Retinal pigment epithelial cell (primary cell): ENCODE data around the gene RASAL2.
A peak's percentile ranks its signal among the peaks of the same experiment; 100 is the strongest.
"Not testable (repeated sequence)": the region's sequence is repeated elsewhere in the genome, so short reads cannot be mapped to it uniquely, and the experiment has no call there.

Experiments
- DNase-seq: peaks from one replicate; pipeline ENCODE4 v3.0.0-alpha.2; 2010; ENCODE audit warnings: low read depth
- H3K4me3 ChIP-seq: 2 replicates; pipeline ENCODE4 v1.5.1; 2011; ENCODE audit warnings: mild to moderate bottlenecking, low read length, control low read depth, moderate library complexity
- CTCF ChIP-seq: conservative IDR thresholded peaks from 2 replicates; pipeline ENCODE4 v1.5.1; 2011; ENCODE audit warnings: low read depth, low read length, control low read depth, inconsistent platforms

RASAL2 gene

GRCh38 chr1:178118524-178118923 is 24.6 kb downstream of the RASAL2 start:
- TF ChIP-seq CTCF: no peak
- no peak overlapping the region for H3K4me3 ChIP-seq

GRCh38 chr1:178119628-178120027 is 25.7 kb downstream of the RASAL2 start:
- peak; percentile 68 for DNase-seq
- no peak overlapping the region for H3K4me3 ChIP-seq
- no peak for TF ChIP-seq CTCF

More at GRCh38 chr1:178118524-178118923, 24.6 kb downstream of the RASAL2 start:
- no peak for DNase-seq

DNA sequence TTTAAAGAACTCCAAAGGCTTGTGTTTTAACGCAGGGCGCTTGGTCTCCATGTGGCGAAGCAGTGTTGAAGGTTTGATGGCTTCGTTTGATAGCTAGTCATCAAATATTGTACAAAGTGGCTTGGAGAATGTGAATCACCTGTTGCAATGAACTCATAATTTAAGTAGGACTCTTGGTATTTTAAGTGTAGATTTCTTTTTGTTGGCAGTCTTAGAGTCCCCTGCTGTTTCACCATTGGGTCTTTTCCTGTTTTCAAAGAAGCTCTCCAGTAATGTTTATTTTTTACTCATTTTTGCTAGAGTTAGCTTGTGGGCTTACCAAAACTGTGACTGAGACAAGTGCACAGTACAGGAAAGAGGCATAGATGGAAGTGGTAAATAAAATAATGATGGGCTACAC is 26.2 kb downstream of the RASAL2 start:
- no peak for DNase-seq
- TF ChIP-seq CTCF: no peak
- no peak overlapping the region for H3K4me3 ChIP-seq

GRCh38 chr1:178120520-178121052 is 26.7 kb downstream of the RASAL2 start:
- H3K4me3 ChIP-seq, DNase-seq: not testable (repeated sequence)

DNA sequence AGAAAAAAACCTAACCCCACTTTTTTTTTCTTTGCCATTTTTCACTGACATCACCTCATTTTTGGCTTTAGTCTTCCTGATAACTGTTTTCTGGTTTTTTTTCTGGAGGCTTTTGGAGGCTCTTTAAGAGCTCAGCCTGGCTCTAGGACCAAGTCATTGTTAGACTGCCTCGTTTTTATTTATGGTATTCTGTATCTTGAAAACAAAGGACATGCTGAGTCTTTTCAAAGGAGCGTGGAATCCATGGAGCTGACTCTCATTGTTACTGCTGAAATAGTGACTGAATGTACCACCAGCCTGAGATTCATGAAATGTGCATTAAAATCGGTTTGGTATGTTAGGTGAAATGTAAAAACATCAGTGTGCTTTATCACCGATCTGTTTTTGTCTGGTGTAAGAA is 28.0 kb downstream of the RASAL2 start:
- TF ChIP-seq CTCF: no peak
- DNase-seq: no peak

GRCh38 chr1:178122283-178122682 is 28.4 kb downstream of the RASAL2 start:
- no peak for DNase-seq
- no peak for TF ChIP-seq CTCF
- no peak overlapping the region for H3K4me3 ChIP-seq

More for the DNA sequence above, 28.0 kb downstream of the RASAL2 start:
- no peak overlapping the region for H3K4me3 ChIP-seq

- no peak for DNase-seq
- H3K4me3 ChIP-seq: no peak overlapping the region
- TF ChIP-seq CTCF: no peak
These were observed 30.2 kb downstream of the RASAL2 start for GRCh38 chr1:178124115-178124514.

- DNase-seq: no peak
- TF ChIP-seq CTCF: no peak
- H3K4me3 ChIP-seq: no peak overlapping the region
These were observed 32.4 kb downstream of the RASAL2 start for GRCh38 chr1:178126261-178126660.
